Activated T-helper 9 cell treated with anti-CD3 and anti-CD28 coated beads, Interleukin-2, amount 50 U/mL, for 16 hours (primary cell): Measurements from ENCODE around the gene DNAAF8.
A peak's percentile ranks its signal among the peaks of the same experiment; 100 is the strongest.
"Not testable (repeated sequence)": the region's sequence is repeated elsewhere in the genome, so short reads cannot be mapped to it uniquely, and the experiment has no call there.

ENCODE experiments used
- DNase-seq: peaks from one replicate; pipeline ENCODE4 v3.0.0-alpha.2; 2020; ENCODE audit warnings: low read depth

The DNAAF8 gene

GRCh38 chr16:4724661-4725270, 9.6 kb upstream of the DNAAF8 start:
- DNase-seq = no peak

- DNase-seq = no peak
These were observed 7.7 kb upstream of the DNAAF8 start for GRCh38 chr16:4726616-4727015.

DNA sequence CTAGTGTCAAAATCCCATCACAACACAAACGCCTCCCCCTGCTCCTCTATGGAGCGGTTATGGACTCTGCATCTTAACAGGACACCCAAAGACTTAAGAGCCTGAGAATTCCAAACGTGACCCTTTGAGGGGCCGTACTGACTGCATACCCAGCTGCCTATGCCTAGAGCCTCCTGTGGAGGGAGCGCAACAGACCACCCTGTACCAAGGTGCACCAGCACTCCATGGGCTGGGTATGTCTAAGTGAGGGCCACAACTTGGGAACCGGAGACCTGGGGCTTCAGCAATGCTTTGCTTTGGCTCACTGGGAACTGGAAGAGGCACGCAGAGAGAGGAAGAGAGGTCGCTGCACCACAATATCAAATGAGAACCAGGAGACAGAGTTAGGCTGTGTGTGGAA, 5.7 kb upstream of the DNAAF8 start:
- DNase-seq = no peak

DNA sequence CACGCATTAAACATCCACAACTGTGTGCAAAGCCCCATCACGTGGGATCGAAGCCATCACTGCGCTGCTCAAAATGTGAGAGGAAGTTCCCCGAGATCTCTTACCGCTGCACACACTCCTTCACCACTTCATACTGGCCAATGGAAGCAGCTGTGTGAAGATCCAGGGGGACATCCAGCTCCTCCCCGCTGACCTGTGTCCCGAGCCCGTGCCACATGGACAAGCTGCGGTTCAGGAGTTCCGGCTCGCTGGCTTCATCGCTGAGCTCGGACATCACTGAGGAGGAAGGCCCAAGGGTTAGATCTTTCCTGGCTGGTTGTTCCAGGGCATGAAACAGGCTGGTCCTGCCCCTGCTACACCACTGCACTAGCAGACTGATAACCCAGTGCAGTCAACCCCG, 4.5 kb upstream of the DNAAF8 start:
- no peak for DNase-seq

GRCh38 chr16:4733211-4733742, 1.1 kb upstream of the DNAAF8 start:
- no peak for DNase-seq

- DNase-seq = no peak
These were observed 632 bp upstream of the DNAAF8 start for GRCh38 chr16:4733747-4734062.

GRCh38 chr16:4734730-4735535, 596 bp downstream of the DNAAF8 start:
- peak; percentile 87 for DNase-seq

DNA sequence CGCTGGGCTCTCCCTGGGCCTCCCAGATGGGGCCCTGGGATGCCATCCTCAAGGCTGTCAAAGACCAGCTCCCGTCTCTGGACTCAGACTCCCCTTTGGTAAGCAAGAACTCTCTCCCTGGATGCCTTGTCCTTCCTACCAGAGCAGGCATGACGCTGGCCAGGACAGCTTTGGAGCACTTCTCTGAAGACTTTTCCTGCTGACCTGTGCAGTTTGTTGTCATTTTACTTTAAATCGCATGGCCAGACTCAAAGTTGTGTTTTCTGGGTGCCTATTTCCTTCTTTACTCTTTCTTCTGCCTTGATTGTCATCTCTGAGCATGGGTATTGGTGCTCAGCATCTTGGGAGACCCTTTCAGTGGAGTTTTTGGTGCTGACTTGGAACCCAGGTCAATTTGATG, 2.2 kb downstream of the DNAAF8 start:
- no peak for DNase-seq

DNA sequence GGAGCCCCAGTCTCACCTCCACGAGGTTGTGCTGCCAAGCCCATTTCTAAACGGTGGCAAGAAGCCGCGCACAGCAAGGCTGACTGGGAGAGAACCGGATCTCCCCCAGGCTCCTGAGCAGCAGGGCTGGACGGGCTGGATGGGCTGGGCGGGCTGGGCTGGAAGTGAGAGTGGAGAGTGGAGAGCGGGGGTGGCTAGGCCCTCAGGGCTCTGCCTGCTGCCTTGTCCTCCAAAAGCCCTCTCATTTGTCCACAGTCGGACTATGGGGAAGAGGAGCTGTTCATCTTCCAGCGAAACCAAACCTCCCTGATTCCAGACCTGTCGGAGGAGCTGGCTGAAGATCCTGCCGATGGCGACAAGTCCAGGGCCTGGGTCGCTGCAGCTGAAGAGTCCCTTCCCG, 3.2 kb downstream of the DNAAF8 start:
- DNase-seq = no peak

DNA sequence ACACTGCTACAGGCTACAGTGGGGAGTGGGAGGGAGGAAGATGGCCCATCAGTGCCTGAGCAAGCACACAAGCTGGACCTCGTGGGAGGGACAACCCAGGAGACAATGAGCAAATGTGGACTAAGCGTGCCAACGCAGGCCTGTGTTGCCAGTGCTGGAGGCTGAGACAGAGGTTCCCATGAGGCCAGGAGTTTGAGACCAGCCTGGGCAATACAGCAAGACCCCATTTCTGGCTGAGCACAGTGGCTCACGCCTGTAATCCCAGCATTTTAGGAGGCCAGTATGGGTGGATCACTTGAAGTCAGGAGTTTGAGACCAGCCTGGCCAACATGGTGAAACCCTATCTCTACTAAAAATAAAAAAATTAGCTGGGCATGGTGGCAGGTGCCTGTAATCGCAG, 4.0 kb downstream of the DNAAF8 start:
- DNase-seq = not testable (repeated sequence)

GRCh38 chr16:4743226-4743878, 9.0 kb downstream of the DNAAF8 start:
- DNase-seq = no peak

GRCh38 chr16:4744555-4745273, 10.4 kb downstream of the DNAAF8 start:
- no peak for DNase-seq

GRCh38 chr16:4745274-4745569, 10.9 kb downstream of the DNAAF8 start:
- DNase-seq = no peak

GRCh38 chr16:4746215-4746614, 11.9 kb downstream of the DNAAF8 start:
- no peak for DNase-seq

- no peak for DNase-seq
These were observed 12.7 kb downstream of the DNAAF8 start for GRCh38 chr16:4746991-4747574.

DNA sequence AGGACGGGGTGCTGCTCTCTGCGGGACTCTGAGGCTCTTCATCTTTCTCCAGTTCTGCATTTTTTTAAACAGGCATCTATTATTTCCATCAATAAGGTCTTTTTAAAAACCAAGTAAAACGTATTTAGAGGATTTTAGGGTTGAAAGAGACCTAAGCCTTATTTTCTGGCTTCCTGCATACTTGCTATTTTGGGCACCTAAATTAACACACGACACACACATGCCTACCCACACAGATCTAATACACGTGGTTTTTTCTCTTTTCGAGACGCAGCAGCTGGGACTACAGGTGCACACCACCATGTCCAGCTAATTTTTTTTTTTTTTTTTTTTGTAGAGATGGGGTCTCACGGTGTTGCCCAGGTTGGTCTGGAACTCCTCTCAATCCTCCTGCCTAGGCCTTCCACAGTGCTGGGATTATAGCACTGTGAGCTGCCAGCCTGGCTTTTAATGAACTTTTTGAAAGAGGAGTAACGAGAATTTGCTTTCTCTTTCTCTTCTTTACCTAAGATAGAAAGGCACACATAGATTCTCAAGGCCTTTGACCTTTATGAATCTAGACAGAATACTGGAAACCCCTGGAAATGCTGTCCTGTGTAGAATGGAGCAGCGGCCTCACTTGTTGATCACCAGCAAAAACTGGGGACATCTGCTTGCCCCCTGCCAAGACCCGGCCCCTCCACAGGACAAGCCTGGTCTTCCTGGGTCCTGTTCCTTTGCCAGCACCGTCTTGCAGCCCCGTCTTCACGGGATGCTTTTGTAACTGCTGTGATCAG, 13.8 kb downstream of the DNAAF8 start:
- no peak for DNase-seq

DNA sequence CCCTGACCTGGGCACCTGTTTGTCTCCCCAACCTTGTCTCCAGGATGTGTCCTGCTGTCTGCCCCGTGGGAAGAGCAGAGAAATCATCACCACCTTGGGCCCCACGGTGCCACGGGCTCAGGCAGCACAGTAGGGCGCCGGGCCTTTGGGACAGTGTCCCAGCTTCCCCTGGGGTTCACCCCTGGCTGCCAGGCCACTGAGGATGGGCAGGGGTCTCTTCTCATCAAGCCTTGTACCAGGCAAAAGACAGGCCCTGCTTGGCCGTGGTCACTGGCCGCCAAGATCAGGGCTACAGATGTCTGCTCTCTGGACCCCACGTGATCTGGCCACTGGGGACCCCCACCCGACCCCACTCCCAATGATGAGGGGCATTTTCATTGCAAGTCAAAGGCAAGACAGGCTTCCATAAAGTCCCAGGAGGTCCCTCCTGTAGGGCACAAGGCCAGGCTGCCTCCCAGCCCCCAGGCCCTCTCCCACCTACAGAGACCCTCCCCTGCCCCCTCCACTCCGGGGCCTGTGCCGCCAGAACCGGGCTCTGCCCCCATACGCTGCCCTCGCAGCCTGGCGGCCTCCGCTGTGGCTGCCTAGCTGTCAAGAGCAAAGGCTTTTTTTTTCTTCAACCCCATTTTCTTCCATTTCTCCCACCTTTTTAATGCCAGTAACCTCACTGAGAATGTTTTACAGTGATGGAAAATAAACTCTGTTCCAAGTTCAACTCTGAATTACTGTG, 14.5 kb downstream of the DNAAF8 start:
- no peak for DNase-seq

DNA sequence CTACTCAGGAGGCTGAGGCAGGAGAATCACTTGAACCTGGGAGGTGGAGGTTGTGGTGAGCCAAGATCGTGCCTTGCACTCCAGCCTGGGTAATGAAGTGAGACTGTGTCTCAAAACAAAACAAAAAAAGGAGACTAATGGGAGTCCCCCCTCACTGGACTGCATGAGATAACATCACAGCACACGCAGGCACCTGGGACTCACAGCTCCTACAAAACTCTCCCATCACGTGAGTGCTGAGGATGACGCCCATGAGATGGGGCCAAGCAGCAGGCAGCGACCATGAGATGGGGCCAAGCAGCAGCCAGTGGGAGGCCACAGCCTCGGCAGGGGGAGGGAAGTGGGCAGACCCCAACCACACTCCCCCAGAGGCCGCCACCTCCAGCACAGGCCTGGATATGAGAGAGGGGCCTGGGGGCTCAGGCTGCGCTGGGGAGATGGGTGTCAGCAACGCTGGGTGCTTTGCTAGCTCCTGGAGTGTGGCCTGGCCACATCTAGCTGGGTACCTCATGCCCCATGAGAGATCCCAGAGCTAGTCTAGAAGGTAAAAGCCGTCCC, 15.4 kb downstream of the DNAAF8 start:
- DNase-seq = no peak

GRCh38 chr16:4750896-4751295, 16.6 kb downstream of the DNAAF8 start:
- no peak for DNase-seq

DNA sequence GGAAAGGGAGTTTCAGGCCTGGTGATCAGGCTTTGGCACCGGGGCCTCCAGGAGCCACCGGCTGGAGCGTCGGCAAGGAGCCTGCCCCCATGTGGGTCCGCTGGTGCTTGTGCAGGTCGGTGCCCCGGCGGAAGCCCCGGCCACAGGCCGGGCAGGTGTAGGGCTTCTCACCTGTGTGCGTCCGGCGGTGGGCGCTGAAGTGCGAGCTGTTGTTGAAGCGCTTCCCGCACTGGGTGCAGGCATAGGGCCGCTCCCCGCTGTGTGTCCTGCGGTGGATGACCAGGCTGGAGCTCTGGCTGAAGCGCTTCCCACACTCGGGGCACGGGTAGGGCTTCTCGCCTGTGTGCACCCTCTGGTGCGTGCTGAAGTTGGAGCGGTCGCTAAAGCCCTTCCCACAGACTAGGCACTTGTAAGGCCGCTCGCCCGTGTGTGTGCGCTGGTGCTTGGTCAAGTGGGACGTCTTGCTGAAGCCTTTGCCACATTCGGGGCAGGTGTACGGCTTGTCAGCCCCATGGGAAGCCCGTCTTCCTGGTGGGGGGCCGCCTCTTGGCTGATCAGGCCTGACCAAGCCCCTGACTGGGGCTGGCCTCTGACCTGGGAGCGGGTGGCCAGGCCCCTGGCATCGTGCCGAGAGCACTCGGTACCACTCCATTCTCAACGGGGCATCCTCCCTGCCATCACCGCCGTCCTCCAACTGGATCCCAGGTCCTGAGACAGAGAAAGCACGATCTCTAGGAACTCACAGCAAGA, 18.2 kb downstream of the DNAAF8 start:
- no peak for DNase-seq
